ENCODE results near the gene KRTAP1-1. TPM values are rescaled to one million over a fixed set of nuclear protein-coding genes. Genes with fewer than 3 reads are reported as not detected.

KRTAP1-1 gene
- total RNA-seq, 1 experiment from 2014 or later: not detected

DNA sequence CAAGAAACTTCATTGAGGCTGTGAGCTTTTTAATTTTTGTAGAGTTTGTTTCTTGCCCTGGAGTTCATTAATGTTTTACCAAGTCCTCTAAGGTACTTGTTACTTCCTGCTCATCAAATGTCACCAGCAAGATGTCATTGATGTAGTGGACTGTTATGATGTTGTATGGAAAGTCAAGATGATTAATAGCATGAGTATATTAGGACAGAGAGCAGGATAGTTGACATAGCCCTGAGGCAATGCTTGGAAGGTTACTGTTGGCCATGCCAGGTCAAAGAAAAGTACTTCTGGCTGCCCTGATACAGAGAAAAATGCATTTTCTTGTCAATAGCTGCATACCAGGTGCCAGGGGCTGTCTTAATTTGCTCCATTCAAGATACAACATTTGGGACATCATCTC is 20.9 kb downstream of the KRTAP1-1 start:
- Histone ChIP-seq H3K27me3 (ENCODE audit: insufficient read depth, low read length) (no peaks in the 10 kb centered on the region), H4K20me1 (ENCODE audit: insufficient read depth) (no peaks in the 10 kb centered on the region), H3K9me2 (ENCODE audit: insufficient read depth) (no peaks in the 10 kb centered on the region), H3K79me2 (ENCODE audit: insufficient read depth, low read length) (no peaks in the 10 kb centered on the region), H3K9ac (ENCODE audit: low read length) (no peak overlapping the region), H3K27ac (ENCODE audit: low read depth, low read length) (no peak overlapping the region), H3K4me3 (replicated peaks in 1 of 2; ENCODE audit: low read depth in 1 of 2, low read length in 2 of 2) (no peak overlapping the region), H3K9me3 (ENCODE audit: control insufficient read depth in 1 of 2, insufficient read depth in 1 of 2, low read depth in 1 of 2, low read length in 2 of 2) (peaks cover 0 to 9% of the 10 kb centered on the region in 2 experiments; a peak in 1 of 4 replicates), H2AFZ (ENCODE audit: low read depth, low read length, poor library complexity, severe bottlenecking) (no peak overlapping the region), H3K36me3 (ENCODE audit: control insufficient read depth in 1 of 2, insufficient read depth in 2 of 2, low read length in 2 of 2) (no peaks in the 10 kb centered on the region; a peak in 1 of 4 replicates), H3K4me2 (ENCODE audit: low read length) (no peak overlapping the region), H3K4me1 (ENCODE audit: control insufficient read depth in 1 of 2, insufficient read depth in 2 of 2, low read length in 2 of 2) (no peaks in the 10 kb centered on the region)
- ChIA-PET POLR2A (no interaction called here), CTCF (no interaction called here), RAD21 (ENCODE audit: low non-redundant PET in 1 of 2, low total read pairs in 2 of 2, uncharacterized antibody in 2 of 2, unreplicated experiment in 2 of 2) (no interaction called here)
- intact Hi-C loops (cut with micrococcal nuclease): no loop called here
- no peak for ATAC-seq
- no peak for DNase-seq (ENCODE audit: low read depth, low spot score)
- TF ChIP-seq ELF1 (IDR thresholded peaks at IDR 0.05; ENCODE audit: borderline replicate concordance, low read depth): no peak
- TF ChIP-seq EGR1 (IDR thresholded peaks at IDR 0.05; ENCODE audit: low read depth): no peak
- no peak for TF ChIP-seq EZH2 (IDR thresholded peaks at IDR 0.05)
- TF ChIP-seq, protein P1, sequence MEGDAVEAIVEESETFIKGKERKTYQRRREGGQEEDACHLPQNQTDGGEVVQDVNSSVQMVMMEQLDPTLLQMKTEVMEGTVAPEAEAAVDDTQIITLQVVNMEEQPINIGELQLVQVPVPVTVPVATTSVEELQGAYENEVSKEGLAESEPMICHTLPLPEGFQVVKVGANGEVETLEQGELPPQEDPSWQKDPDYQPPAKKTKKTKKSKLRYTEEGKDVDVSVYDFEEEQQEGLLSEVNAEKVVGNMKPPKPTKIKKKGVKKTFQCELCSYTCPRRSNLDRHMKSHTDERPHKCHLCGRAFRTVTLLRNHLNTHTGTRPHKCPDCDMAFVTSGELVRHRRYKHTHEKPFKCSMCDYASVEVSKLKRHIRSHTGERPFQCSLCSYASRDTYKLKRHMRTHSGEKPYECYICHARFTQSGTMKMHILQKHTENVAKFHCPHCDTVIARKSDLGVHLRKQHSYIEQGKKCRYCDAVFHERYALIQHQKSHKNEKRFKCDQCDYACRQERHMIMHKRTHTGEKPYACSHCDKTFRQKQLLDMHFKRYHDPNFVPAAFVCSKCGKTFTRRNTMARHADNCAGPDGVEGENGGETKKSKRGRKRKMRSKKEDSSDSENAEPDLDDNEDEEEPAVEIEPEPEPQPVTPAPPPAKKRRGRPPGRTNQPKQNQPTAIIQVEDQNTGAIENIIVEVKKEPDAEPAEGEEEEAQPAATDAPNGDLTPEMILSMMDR (IDR thresholded peaks at IDR 0.05 in 2 of 3, conservative IDR thresholded peaks at IDR 0.05 in 1 of 3; ENCODE audit: borderline replicate concordance in 1 of 3, insufficient read depth in 1 of 3, low read depth in 2 of 3, low read length in 2 of 3): no peak
- TF ChIP-seq, protein P2, sequence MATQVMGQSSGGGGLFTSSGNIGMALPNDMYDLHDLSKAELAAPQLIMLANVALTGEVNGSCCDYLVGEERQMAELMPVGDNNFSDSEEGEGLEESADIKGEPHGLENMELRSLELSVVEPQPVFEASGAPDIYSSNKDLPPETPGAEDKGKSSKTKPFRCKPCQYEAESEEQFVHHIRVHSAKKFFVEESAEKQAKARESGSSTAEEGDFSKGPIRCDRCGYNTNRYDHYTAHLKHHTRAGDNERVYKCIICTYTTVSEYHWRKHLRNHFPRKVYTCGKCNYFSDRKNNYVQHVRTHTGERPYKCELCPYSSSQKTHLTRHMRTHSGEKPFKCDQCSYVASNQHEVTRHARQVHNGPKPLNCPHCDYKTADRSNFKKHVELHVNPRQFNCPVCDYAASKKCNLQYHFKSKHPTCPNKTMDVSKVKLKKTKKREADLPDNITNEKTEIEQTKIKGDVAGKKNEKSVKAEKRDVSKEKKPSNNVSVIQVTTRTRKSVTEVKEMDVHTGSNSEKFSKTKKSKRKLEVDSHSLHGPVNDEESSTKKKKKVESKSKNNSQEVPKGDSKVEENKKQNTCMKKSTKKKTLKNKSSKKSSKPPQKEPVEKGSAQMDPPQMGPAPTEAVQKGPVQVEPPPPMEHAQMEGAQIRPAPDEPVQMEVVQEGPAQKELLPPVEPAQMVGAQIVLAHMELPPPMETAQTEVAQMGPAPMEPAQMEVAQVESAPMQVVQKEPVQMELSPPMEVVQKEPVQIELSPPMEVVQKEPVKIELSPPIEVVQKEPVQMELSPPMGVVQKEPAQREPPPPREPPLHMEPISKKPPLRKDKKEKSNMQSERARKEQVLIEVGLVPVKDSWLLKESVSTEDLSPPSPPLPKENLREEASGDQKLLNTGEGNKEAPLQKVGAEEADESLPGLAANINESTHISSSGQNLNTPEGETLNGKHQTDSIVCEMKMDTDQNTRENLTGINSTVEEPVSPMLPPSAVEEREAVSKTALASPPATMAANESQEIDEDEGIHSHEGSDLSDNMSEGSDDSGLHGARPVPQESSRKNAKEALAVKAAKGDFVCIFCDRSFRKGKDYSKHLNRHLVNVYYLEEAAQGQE (IDR thresholded peaks at IDR 0.05; ENCODE audit: low read depth): no peak
- no peak for TF ChIP-seq EZH2phosphoT487 (IDR thresholded peaks at IDR 0.05; ENCODE audit: borderline replicate concordance)
- TF ChIP-seq, protein P3, sequence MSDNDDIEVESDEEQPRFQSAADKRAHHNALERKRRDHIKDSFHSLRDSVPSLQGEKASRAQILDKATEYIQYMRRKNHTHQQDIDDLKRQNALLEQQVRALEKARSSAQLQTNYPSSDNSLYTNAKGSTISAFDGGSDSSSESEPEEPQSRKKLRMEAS (IDR thresholded peaks at IDR 0.05): no peak
- TF ChIP-seq CEBPB (IDR thresholded peaks at IDR 0.05; ENCODE audit: low read depth): no peak
- TF ChIP-seq ZFX (IDR thresholded peaks at IDR 0.05): no peak
- TF ChIP-seq SP1 (IDR thresholded peaks at IDR 0.05; ENCODE audit: low read depth): no peak
- no peak for TF ChIP-seq POLR2AphosphoS5 (IDR thresholded peaks at IDR 0.05; ENCODE audit: low read depth, low read length)
- no peak for TF ChIP-seq SRF (IDR thresholded peaks at IDR 0.05; ENCODE audit: low read depth)
- TF ChIP-seq, protein P4, sequence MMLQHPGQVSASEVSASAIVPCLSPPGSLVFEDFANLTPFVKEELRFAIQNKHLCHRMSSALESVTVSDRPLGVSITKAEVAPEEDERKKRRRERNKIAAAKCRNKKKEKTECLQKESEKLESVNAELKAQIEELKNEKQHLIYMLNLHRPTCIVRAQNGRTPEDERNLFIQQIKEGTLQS (IDR thresholded peaks at IDR 0.05): no peak
- TF ChIP-seq ZNF274 (IDR thresholded peaks at IDR 0.05; ENCODE audit: low read depth, low read length): no peak
- no peak for TF ChIP-seq CBX3 (IDR thresholded peaks at IDR 0.05; ENCODE audit: low read depth)
- BruUV-seq (replicated peaks): no TSS peak

Data from HCT116 (cell line).